ENCODE results near the gene TEPSIN. TPM values are rescaled to one million over a fixed set of nuclear protein-coding genes. Genes with fewer than 3 reads are reported as not detected.

TEPSIN gene
- total RNA-seq, 6 donors from 2014 or later: 33.1 to 141 (median 49.7) TPM

GRCh38 chr17:81254955-81255717 lies 16.3 kb upstream of the TEPSIN start:
- 25 to 36% methylated on average over 23 to 33 of the region's 35 CpGs for WGBS, 2 donors
- peak overlapping the region; percentile 28 to 77 (median 62) for H3K27ac ChIP-seq
- peaks cover 12 to 24% (median 19%) of the 10 kb centered on the region in 4 donors for H3K4me1 ChIP-seq
- no peaks in the 10 kb centered on the region for H3K9me3 ChIP-seq
- H3K27me3 ChIP-seq: no peaks in the 10 kb centered on the region
- H3K4me3 ChIP-seq: peak overlapping the region in 2 of 4 donors; percentile 13
- DNase-seq: peak; percentile 90 to 96
- TF ChIP-seq POLR2A (IDR thresholded peaks at IDR 0.05) (peak in 2 of 4 donors; percentile 22 to 31), CTCF (IDR thresholded peaks at IDR 0.05) (peak; percentile 44 to 82 (median 64)), POLR2AphosphoS5 (IDR thresholded peaks at IDR 0.05) (no peak)
- peak; percentile 72 to 92 for ATAC-seq (ENCODE audit: low FRiP score in 2 of 2)
- peaks cover 29 to 61% (median 51%) of the 10 kb centered on the region in 4 donors for H3K36me3 ChIP-seq

GRCh38 chr17:81253358-81254131 lies 14.7 kb upstream of the TEPSIN start:
- TF ChIP-seq EP300 (IDR thresholded peaks at IDR 0.05) (no peak), CTCF (IDR thresholded peaks at IDR 0.05) (peak; percentile 77 to 92 (median 86)), POLR2AphosphoS5 (IDR thresholded peaks at IDR 0.05) (peak in 1 of 2 donors; percentile 11)
- Histone ChIP-seq H3K4me1 (peaks cover 12 to 24% (median 19%) of the 10 kb centered on the region in 4 donors), H3K4me3 (no peak overlapping the region), H3K27me3 (no peaks in the 10 kb centered on the region), H3K36me3 (peaks cover 15 to 52% (median 41%) of the 10 kb centered on the region in 4 donors), H3K27ac (no peak overlapping the region), H3K9me3 (no peaks in the 10 kb centered on the region)
- WGBS, 2 donors: 60 to 65% methylated on average over 19 of the region's 19 CpGs
- DNase-seq (peak in 1 of 2 donors; percentile 63), ATAC-seq (ENCODE audit: low FRiP score in 2 of 2) (peak in 1 of 2 donors; percentile 66)

- no peak overlapping the region for H3K27ac ChIP-seq
- peaks cover 12 to 24% (median 19%) of the 10 kb centered on the region in 4 donors for H3K4me1 ChIP-seq
- 78 to 81% methylated on average over 12 to 15 of the region's 15 CpGs for WGBS, 2 donors
- TF ChIP-seq EP300 (IDR thresholded peaks at IDR 0.05): no peak
- TF ChIP-seq CTCF (IDR thresholded peaks at IDR 0.05): no peak
- TF ChIP-seq POLR2A (IDR thresholded peaks at IDR 0.05): no peak
- TF ChIP-seq POLR2AphosphoS5 (IDR thresholded peaks at IDR 0.05): no peak
- no peak overlapping the region for H3K4me3 ChIP-seq
- peaks cover 15 to 46% (median 38%) of the 10 kb centered on the region in 4 donors for H3K36me3 ChIP-seq
- no peaks in the 10 kb centered on the region for H3K9me3 ChIP-seq
- no peaks in the 10 kb centered on the region for H3K27me3 ChIP-seq
- ATAC-seq (ENCODE audit: low FRiP score in 2 of 2) (no peak), DNase-seq (peak in 1 of 2 donors; percentile 60)
These were observed 14.1 kb upstream of the TEPSIN start for GRCh38 chr17:81252987-81253329.

- Histone ChIP-seq H3K4me1 (peaks cover 12 to 24% (median 19%) of the 10 kb centered on the region in 4 donors), H3K9me3 (no peaks in the 10 kb centered on the region), H3K27ac (no peak overlapping the region), H3K27me3 (no peaks in the 10 kb centered on the region), H3K4me3 (no peak overlapping the region), H3K36me3 (peaks cover 15 to 41% (median 34%) of the 10 kb centered on the region in 4 donors)
- 87 to 90% methylated on average over 14 to 15 of the region's 15 CpGs for WGBS, 2 donors
- ATAC-seq (ENCODE audit: low FRiP score in 2 of 2) (no peak), DNase-seq (peak in 1 of 2 donors; percentile 57)
- TF ChIP-seq POLR2A (IDR thresholded peaks at IDR 0.05): no peak
- no peak for TF ChIP-seq EP300 (IDR thresholded peaks at IDR 0.05)
- TF ChIP-seq POLR2AphosphoS5 (IDR thresholded peaks at IDR 0.05): no peak
- no peak for TF ChIP-seq CTCF (IDR thresholded peaks at IDR 0.05)
These were observed 13.6 kb upstream of the TEPSIN start for GRCh38 chr17:81252326-81252986.

Measured in upper lobe of left lung (tissue), 6 donors.